AG09309 (cell line): ENCODE data around the gene PPAN.

Experiments
- DNase-seq: peaks from one replicate; pipeline ENCODE4 v3.0.0-alpha.2; 2010; ENCODE audit warnings: low read depth
- H3K4me3 ChIP-seq: 2 replicates; pipeline ENCODE4 v1.5.1; 2011; ENCODE audit warnings: mild to moderate bottlenecking, low read depth, low read length, moderate library complexity; ENCODE audit not compliant: control insufficient read depth
- TF ChIP-seq, protein P1 (sequence below): IDR thresholded peaks from 2 replicates; pipeline ENCODE4 v1.5.1; 2011; ENCODE audit warnings: mild to moderate bottlenecking, low read depth, low read length, inconsistent platforms; ENCODE audit not compliant: insufficient read depth, control insufficient read depth; ENCODE audit errors: missing control alignments

The PPAN gene

DNA sequence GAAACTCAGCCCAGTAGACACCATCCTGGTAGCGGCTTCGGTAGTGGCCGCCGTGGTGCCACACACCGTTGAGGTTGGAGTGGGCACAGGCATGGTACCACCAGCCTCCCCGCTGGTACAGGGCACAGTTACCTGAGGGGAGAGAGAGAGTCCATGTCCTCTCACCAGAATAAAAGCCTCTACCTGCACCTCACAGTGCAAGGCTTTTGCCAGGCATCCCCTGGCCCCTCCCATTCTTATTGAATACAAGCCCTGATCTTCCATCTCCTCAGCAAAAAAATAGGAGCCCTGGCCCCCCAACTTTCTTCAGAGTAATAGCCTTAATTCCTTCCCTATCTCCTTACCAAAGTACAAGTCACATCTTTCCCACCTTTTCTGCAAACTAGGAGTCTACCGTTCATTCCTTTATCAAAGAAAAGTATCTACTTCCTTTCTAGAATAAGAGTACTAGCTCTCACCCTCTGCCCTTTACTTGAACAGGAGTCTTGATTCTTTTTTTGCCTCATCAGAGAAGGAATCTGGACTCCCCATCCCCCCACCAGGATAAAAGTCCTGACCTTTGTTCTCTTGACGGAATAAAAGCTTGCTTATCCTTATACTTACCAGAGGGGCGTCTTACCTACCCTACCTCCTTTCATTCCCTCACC, 13.4 kb upstream of the PPAN start:
- TF ChIP-seq, protein P1, sequence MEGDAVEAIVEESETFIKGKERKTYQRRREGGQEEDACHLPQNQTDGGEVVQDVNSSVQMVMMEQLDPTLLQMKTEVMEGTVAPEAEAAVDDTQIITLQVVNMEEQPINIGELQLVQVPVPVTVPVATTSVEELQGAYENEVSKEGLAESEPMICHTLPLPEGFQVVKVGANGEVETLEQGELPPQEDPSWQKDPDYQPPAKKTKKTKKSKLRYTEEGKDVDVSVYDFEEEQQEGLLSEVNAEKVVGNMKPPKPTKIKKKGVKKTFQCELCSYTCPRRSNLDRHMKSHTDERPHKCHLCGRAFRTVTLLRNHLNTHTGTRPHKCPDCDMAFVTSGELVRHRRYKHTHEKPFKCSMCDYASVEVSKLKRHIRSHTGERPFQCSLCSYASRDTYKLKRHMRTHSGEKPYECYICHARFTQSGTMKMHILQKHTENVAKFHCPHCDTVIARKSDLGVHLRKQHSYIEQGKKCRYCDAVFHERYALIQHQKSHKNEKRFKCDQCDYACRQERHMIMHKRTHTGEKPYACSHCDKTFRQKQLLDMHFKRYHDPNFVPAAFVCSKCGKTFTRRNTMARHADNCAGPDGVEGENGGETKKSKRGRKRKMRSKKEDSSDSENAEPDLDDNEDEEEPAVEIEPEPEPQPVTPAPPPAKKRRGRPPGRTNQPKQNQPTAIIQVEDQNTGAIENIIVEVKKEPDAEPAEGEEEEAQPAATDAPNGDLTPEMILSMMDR: no peak
- H3K4me3 ChIP-seq: no peak overlapping the region
- DNase-seq: no peak

DNA sequence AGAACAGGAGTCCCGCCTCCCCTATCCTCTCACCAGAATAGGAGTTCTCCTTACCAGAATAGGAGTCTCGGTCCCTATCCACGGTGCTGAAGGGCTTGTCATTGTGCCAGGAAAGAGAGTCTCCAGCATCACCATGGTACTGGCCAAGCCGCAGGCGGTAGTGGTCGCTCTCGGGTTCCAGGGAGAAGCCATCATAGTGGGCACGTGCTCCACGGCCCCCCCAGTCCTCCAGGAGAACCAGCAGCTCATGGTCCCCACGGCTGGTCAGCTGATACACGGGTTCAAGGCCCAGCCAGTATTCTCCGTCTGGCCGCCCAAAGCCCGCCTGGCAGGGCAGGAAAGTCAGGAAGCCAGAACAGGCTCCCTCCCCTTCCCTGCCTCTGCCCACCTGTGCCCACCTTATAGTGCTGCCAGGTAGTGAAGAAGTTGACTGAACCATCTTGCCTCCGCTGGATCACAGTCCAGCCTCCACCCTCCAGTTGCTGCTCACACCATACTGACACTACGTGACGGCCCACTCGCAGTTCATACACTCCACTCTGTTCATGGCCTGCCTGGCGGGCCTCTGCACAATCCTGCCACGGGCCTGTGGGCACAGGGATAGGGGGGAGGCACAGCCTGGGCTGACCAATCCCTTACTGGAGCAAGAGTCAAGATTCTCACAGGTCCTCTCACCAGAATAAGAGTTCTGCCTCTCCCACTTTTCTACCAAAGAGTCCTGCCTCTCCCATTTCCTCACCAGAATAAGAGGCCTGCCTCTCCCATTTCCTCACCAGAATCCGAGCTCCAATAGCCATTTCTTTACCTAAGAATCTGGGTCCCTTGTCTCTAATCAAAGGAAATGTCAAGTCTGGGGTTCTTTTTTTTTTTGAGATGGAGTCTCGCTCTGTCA, 12.6 kb upstream of the PPAN start:
- H3K4me3 ChIP-seq: no peak overlapping the region
- no peak for DNase-seq
- TF ChIP-seq, protein P1: no peak

DNA sequence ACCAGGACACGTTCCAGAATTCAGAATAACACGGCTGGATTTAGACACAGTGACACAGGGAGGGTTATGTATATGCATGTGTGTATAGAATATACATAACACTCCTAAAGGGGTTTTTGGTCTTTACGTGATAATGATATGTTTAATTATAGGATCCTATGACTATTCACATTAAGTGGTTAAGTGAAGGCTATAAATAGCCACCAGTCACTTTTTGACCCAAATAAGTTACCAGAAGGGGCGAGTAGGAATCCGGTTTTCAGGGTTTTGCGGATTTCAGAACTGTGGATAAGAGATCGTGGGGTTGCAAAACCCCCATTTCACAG, 10.6 kb upstream of the PPAN start:
- DNase-seq: no peak
- H3K4me3 ChIP-seq: peak overlapping the region; percentile 34
- TF ChIP-seq, protein P1: no peak

DNA sequence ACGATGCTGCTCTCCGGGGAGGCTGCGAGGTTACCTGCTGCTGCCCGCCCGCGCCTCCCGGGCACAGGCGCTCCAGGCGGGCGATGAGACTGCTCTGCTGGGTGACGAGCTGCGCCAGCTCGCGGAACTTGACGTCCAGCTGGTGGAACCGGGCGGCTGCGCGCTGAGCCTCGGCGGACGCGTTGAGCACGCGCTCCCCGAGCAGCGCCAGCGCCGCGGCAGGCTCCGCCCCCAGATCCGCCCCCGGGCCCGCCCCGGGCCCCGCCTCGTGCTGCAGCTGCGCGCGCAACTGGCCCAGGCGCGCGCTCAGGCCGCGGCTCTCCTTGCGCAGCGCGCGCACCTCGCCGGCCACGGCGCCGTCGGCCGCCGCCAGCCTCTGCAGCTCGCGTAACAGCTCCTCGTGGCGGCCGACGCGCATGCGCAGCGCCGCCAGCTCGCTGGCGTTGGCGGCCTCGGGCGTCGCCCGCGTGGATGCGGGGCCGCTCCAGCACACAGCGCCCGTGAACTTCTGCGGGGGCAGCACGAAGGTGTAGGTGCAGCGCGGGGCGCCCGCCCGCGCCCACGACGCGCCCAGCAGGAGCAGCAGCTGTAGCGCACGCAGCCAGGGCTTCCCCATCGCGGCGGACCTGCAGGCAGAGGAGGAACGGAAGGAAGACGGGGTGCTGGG, 10.1 kb upstream of the PPAN start:
- peak overlapping the region; percentile 34 for H3K4me3 ChIP-seq
- TF ChIP-seq, protein P1: no peak

DNA sequence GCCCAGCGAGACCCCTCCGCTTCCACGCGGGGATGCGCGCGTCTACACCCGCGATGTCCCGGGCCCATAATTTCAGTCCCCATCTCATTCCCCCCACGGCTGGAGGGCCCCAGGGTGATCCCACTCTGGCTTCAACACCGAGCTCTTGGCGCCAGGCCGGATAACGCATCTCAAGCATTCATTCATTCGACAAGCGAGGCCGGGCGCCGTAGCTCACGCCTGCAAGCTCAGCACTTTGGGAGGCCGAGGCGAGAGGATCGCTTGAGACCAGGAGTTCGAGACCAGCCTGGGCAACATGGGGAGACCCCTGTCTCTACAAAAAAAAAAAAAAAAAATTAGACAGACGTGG, 9.6 kb upstream of the PPAN start:
- TF ChIP-seq, protein P1: no peak
- peak overlapping the region; percentile 30 for H3K4me3 ChIP-seq
- no peak for DNase-seq

More for the DNA sequence above, 10.1 kb upstream of the PPAN start:
- DNase-seq: peak; percentile 50

DNA sequence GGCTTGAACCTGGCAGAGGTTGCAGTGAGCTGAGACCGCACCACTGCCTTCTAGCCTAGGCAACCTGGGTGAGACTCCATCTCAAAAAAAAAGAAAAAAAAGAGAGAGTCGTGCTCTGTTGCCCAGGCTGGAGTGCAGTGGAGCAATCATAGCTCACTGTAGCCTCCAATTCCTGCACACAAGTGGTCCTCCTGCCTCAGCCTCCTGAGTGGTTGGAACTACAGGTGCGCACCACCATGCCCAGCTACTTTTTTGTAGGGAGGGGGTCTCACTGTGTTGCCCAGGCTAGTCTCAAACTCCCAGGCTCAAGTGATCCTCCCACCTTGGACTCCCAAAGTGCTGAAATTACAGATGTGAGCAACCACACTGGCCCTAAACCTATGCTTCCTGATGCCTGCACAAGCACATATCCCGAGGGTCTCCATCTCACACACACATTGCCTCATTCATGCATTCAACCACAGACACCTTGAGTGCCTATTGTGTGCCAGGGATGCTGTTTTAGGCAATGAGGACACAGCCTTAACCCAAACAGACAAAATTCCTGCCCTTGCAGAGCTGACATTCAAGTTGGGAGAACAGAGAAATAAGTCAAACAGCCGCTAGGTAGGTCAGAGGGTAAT, 5.9 kb upstream of the PPAN start:
- H3K4me3 ChIP-seq: no peak overlapping the region
- DNase-seq: no peak
- TF ChIP-seq, protein P1: no peak
